ENCODE measurements around the gene SEMA6B. TPM values are rescaled to one million over a fixed set of nuclear protein-coding genes. Genes with fewer than 3 reads are reported as not detected.

The SEMA6B gene
- total RNA-seq, 1 experiment from 2014 or later = 38.4 TPM

DNA sequence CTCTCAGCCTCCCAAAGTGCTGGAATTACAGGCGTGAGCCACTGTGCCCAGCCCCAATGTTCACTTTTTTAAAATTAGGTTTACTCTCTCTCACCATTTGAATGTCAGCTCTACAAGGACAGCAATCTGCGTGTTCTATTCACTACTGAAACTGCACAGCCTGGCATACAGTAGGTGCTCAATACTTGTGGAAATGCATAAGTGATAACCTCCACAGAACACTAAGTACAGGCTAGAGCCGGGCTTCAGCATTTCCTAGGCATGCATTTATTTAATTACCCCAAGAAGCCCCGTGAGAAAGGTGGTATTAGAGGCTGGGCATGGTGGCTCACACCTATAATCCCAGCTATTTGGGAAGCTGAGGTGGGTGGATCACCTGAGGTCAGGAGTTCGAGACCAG, 46.7 kb upstream of the SEMA6B start:
- H3K4me3 Mint-ChIP-seq = no peak overlapping the region
- no peaks in the 10 kb centered on the region for H3K79me1 ChIP-seq (ENCODE audit: insufficient read depth, low read depth, low read length, poor library complexity, severe bottlenecking)
- TF ChIP-seq, protein P1, sequence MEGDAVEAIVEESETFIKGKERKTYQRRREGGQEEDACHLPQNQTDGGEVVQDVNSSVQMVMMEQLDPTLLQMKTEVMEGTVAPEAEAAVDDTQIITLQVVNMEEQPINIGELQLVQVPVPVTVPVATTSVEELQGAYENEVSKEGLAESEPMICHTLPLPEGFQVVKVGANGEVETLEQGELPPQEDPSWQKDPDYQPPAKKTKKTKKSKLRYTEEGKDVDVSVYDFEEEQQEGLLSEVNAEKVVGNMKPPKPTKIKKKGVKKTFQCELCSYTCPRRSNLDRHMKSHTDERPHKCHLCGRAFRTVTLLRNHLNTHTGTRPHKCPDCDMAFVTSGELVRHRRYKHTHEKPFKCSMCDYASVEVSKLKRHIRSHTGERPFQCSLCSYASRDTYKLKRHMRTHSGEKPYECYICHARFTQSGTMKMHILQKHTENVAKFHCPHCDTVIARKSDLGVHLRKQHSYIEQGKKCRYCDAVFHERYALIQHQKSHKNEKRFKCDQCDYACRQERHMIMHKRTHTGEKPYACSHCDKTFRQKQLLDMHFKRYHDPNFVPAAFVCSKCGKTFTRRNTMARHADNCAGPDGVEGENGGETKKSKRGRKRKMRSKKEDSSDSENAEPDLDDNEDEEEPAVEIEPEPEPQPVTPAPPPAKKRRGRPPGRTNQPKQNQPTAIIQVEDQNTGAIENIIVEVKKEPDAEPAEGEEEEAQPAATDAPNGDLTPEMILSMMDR (conservative IDR thresholded peaks at IDR 0.05) = no peak

More for the DNA sequence above, 46.7 kb upstream of the SEMA6B start:
- no peaks in the 10 kb centered on the region for H3K27me3 ChIP-seq (ENCODE audit: insufficient read depth, low read length)
- H3K18ac ChIP-seq (ENCODE audit: insufficient read length, low read depth, low read length) = no peak overlapping the region
- H3K14ac ChIP-seq (ENCODE audit: insufficient read depth, low read length) = no peak overlapping the region
- no peak overlapping the region for H2AK5ac ChIP-seq (ENCODE audit: insufficient read length, low read length)
- Mint-ChIP-seq H3K4me1 (peaks cover 12 to 17% of the 10 kb centered on the region in 2 experiments), H3K9me3 (no peaks in the 10 kb centered on the region; a peak in 2 of 5 replicates), H3K36me3 (ENCODE audit: insufficient read depth in 1 of 3, low read depth in 3 of 3) (no peaks in the 10 kb centered on the region), H3K27me3 (ENCODE audit: low read depth) (peaks cover 26% of the 10 kb centered on the region), H3K27ac (no peak overlapping the region; a peak in 1 of 7 replicates)
- no peak overlapping the region for H3K9ac ChIP-seq (ENCODE audit: extremely low read depth, insufficient read length, low read length)
- H3K23ac ChIP-seq (ENCODE audit: insufficient read length, low read depth, low read length) = no peak overlapping the region
- H2BK12ac ChIP-seq (ENCODE audit: insufficient read length, low read depth, low read length) = no peak overlapping the region
- WGBS (ENCODE audit: extremely low coverage, insufficient read length, low lambda C conversion rate) = no CpG with 5 or more reads among the region's 5 CpGs
- H2BK15ac ChIP-seq (ENCODE audit: low read depth, low read length) = no peak overlapping the region
- no peaks in the 10 kb centered on the region for H3K79me2 ChIP-seq (ENCODE audit: insufficient read depth, low read length)
- H4K5ac ChIP-seq (ENCODE audit: insufficient read length, low read depth, low read length) = no peak overlapping the region
- H3K4me2 ChIP-seq (ENCODE audit: insufficient read depth, insufficient read length, low read length) = no peak overlapping the region
- no peak overlapping the region for H3K27ac ChIP-seq (ENCODE audit: insufficient read length, low read depth, low read length)
- no peak overlapping the region for H2BK5ac ChIP-seq (ENCODE audit: insufficient read length, low read length)
- no peak overlapping the region for H2BK120ac ChIP-seq (ENCODE audit: low read depth, low read length, poor library complexity, severe bottlenecking)
- no peaks in the 10 kb centered on the region for H4K20me1 ChIP-seq (ENCODE audit: control insufficient read depth, insufficient read depth, insufficient read length)
- H2AFZ ChIP-seq (ENCODE audit: low read length) = no peak overlapping the region
- no peaks in the 10 kb centered on the region for H3K9me3 ChIP-seq (ENCODE audit: control insufficient read depth, low read depth, low read length)
- H3K4ac ChIP-seq (ENCODE audit: low read depth, low read length) = no peak overlapping the region
- H3K4me1 ChIP-seq (ENCODE audit: insufficient read depth, low read length) = no peaks in the 10 kb centered on the region
- no peak overlapping the region for H2BK20ac ChIP-seq (ENCODE audit: low read depth, low read length, poor library complexity, severe bottlenecking)
- H3K23me2 ChIP-seq (ENCODE audit: insufficient read length, low read depth, low read length, poor library complexity, severe bottlenecking) = peaks cover 6% of the 10 kb centered on the region
- no peak overlapping the region for H4K8ac ChIP-seq (replicated peaks; ENCODE audit: insufficient read length, low read depth, low read length)
- H4K91ac ChIP-seq (ENCODE audit: insufficient read length, low read depth, low read length) = no peak overlapping the region
- H3T11ph ChIP-seq (ENCODE audit: low read length) = no peak overlapping the region
- H3K56ac ChIP-seq (ENCODE audit: insufficient read length, low read depth, low read length) = no peak overlapping the region
- no peak for DNase-seq

Measured in H9 (cell line).